ENCODE data around the gene BAIAP3.
"Not testable (repeated sequence)": the region's sequence is repeated elsewhere in the genome, so short reads cannot be mapped to it uniquely, and the experiment has no call there.

Gene BAIAP3

DNA sequence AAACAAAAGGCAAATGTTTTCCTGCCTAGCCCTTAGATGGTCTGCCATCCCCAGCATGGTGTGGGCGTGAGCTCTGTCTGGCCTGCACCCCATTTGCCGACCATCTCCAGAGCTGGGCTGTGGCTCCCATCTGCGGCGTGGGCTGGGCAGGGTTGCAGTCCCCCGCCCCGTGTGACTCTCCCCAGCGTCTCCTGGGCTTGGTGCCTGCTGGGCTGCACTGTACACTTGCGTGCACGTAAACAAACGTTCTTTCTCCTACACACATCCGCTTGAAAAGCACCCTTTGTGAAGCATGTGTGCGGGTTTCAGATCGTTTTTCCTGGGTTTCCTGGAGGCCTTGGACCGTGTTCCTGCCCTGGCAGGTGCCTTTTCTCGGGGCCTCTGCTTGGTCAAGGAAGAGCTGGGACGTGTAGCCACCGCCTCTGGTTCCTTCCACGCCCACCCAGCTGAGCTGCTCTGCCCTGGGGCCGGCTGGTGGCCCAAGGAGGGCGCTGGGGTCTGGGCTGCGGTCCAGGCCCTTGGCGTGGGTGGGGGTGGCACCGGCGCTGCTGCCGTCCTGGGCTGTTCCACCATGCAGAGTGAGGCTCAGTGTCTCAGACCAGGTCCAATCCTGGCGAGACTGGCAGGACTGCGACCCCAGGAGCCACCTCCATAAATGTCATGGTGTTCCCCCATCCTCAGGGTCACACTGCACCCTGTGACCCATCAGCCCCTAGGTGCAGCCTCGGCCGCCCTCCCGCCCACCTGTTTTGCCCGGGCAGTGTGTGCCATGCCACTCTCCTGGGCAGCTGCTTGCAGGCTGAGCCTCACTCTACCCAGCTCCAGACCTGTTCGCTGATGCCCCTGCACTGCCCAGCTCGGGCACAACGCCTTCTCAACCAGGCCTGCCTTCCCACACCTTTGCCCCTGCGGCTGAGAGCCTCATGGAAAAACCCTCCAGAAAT, 9.9 kb upstream of the BAIAP3 start:
- no peaks in the 10 kb centered on the region for H3K9me3 ChIP-seq (ENCODE audit: control insufficient read depth, low read length)
- no peak overlapping the region for H3K4me3 ChIP-seq (ENCODE audit: low read length)
- H3K9ac ChIP-seq (ENCODE audit: low read length): no peak overlapping the region
- DNase-seq (ENCODE audit: low read depth): no peak
- peaks cover 57% of the 10 kb centered on the region for H3K36me3 ChIP-seq (ENCODE audit: control insufficient read depth, insufficient read depth, low read length, severe bottlenecking)
- H3K27me3 ChIP-seq (replicated peaks; ENCODE audit: control insufficient read depth, insufficient read depth, low read length): no peaks in the 10 kb centered on the region
- no peaks in the 10 kb centered on the region for H3K4me1 ChIP-seq (ENCODE audit: control insufficient read depth, insufficient read depth, low read length)

GRCh38 chr16:1324286-1324826, 9.1 kb upstream of the BAIAP3 start:
- peaks cover 49% of the 10 kb centered on the region for H3K36me3 ChIP-seq (ENCODE audit: control insufficient read depth, insufficient read depth, low read length, severe bottlenecking)

DNA sequence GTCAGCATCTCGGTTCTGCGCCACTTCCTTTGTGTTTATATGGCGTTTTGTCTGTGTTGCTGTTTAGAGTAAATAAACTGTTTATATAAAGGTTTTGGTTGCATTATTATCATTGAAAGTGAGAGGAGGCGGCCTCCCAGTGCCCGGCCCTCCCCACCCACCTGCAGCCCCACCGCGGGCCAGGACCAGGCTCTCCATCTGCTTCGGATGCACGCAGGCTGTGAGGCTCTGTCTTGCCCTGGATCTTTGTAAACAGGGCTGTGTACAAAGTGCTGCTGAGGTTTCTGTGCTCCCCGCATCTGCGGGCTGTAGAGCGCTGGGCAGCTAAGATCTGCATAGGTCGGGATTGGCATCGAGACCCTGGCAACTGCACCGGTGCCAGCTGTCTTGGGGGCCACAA, 8.2 kb upstream of the BAIAP3 start:
- H3K9ac ChIP-seq (ENCODE audit: low read length): no peak overlapping the region
- DNase-seq (ENCODE audit: low read depth): no peak
- H3K4me1 ChIP-seq (ENCODE audit: control insufficient read depth, insufficient read depth, low read length): no peaks in the 10 kb centered on the region
- peaks cover 40% of the 10 kb centered on the region for H3K36me3 ChIP-seq (ENCODE audit: control insufficient read depth, insufficient read depth, low read length, severe bottlenecking)
- H3K4me3 ChIP-seq (ENCODE audit: low read length): no peak overlapping the region
- no peaks in the 10 kb centered on the region for H3K27me3 ChIP-seq (replicated peaks; ENCODE audit: control insufficient read depth, insufficient read depth, low read length)
- H3K9me3 ChIP-seq (ENCODE audit: control insufficient read depth, low read length): peaks cover under 1% of the 10 kb centered on the region

More at GRCh38 chr16:1324286-1324826, 9.1 kb upstream of the BAIAP3 start:
- Histone ChIP-seq H3K4me1 (ENCODE audit: control insufficient read depth, insufficient read depth, low read length) (no peaks in the 10 kb centered on the region), H3K9me3 (ENCODE audit: control insufficient read depth, low read length) (no peaks in the 10 kb centered on the region), H3K9ac (ENCODE audit: low read length) (no peak overlapping the region), H3K4me3 (ENCODE audit: low read length) (no peak overlapping the region), H3K27me3 (replicated peaks; ENCODE audit: control insufficient read depth, insufficient read depth, low read length) (no peaks in the 10 kb centered on the region)
- DNase-seq (ENCODE audit: low read depth): no peak

DNA sequence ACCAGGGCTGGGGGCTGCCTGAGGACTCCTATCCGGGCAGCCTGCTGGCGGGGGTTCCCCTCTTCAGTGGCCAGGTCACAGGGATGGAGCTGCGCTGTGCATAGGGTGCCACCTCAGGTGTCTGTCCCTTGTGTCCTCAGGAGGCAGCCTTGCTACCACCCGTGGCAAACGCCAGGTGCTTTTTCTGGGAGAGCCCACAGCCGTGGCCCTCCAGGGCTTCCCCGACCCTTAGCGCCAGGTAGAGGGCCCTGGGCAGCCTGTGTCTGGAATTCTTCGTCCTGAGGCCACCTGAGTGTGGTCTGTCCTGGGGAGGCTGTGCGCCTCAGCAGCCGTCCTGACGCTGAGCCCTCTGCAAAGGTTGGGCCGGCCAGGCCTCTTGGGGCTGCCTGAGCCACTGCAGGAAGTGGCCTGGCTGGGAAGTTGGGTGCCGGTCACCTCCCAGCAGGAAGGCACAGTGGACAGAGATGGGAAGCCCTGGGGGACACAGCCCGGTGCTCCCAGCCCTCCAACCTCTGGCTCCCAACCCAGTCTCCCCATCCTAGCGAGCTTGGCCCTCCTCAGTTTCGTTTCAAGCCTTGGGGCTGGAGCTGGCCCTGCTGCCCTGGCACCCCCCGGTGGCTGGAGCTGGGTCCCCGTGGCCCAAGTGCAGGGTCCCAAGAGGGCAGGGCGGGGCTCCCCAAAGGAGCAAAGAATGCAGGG, 7.6 kb upstream of the BAIAP3 start:
- no peaks in the 10 kb centered on the region for H3K27me3 ChIP-seq (replicated peaks; ENCODE audit: control insufficient read depth, insufficient read depth, low read length)
- H3K4me3 ChIP-seq (ENCODE audit: low read length): no peak overlapping the region
- peaks cover 35% of the 10 kb centered on the region for H3K36me3 ChIP-seq (ENCODE audit: control insufficient read depth, insufficient read depth, low read length, severe bottlenecking)
- H3K4me1 ChIP-seq (ENCODE audit: control insufficient read depth, insufficient read depth, low read length): no peaks in the 10 kb centered on the region
- H3K9me3 ChIP-seq (ENCODE audit: control insufficient read depth, low read length): peaks cover 4% of the 10 kb centered on the region
- no peak overlapping the region for H3K9ac ChIP-seq (ENCODE audit: low read length)
- DNase-seq (ENCODE audit: low read depth): no peak

DNA sequence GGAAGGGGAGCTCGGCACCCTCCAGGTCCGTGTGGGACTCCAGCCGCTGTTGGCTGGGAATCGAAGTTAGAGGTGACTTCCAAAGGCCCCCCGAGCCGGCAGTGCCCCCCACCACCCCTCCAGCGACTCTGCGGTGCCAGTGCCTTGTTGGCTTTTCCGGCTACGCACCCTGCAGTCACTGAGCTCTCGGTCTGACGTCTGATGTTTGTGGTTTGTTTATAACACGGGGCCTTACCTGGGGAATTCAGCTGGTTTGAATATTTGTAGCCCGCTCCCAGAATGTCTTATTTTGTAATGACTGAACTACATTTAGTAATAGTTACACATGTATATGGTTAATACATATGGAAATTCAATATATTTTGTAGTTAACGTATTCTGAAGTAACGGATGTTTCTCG, 7.1 kb upstream of the BAIAP3 start:
- no peak for DNase-seq (ENCODE audit: low read depth)
- H3K4me1 ChIP-seq (ENCODE audit: control insufficient read depth, insufficient read depth, low read length): no peaks in the 10 kb centered on the region
- peaks cover 3% of the 10 kb centered on the region for H3K27me3 ChIP-seq (replicated peaks; ENCODE audit: control insufficient read depth, insufficient read depth, low read length)
- no peak overlapping the region for H3K4me3 ChIP-seq (ENCODE audit: low read length)
- peaks cover 4% of the 10 kb centered on the region for H3K9me3 ChIP-seq (ENCODE audit: control insufficient read depth, low read length)
- H3K9ac ChIP-seq (ENCODE audit: low read length): no peak overlapping the region
- peaks cover 30% of the 10 kb centered on the region for H3K36me3 ChIP-seq (ENCODE audit: control insufficient read depth, insufficient read depth, low read length, severe bottlenecking)

DNA sequence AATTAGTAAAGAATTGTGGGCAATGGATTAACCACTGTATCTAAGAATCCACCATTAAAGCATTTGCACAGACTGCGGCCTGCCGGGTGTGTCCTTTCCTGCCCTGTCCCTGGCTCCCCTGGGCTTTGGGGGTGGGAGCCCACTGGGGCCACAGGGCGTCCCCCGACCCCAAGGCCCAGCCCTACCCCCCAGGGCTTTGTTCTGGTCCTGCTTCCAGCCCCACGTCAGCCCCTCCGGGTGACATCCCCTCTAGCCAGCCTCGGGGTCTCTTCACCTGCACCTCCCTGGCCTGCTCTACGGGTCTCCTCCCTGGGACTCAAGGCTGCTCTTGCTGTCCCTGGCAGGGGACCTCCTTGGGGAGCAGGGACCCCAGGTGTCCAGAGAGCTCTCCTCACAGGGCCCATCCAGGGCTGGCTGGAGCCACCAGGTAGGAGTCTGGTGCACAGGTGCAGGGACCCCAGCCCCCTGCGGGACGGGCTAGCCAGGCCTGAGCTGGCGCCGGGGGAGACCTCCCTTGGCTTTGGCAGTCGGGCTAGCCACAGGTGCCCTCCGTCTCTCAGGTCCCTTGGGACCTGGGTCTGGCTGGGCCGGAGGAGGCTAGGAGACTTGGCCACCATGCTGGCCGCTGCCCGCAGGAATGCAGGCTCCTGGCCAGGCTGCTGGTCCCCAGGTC, 6.4 kb upstream of the BAIAP3 start:
- Histone ChIP-seq H3K9me3 (ENCODE audit: control insufficient read depth, low read length) (peaks cover 4% of the 10 kb centered on the region), H3K36me3 (ENCODE audit: control insufficient read depth, insufficient read depth, low read length, severe bottlenecking) (peaks cover 25% of the 10 kb centered on the region), H3K4me1 (ENCODE audit: control insufficient read depth, insufficient read depth, low read length) (no peaks in the 10 kb centered on the region), H3K27me3 (replicated peaks; ENCODE audit: control insufficient read depth, insufficient read depth, low read length) (peaks cover 10% of the 10 kb centered on the region), H3K9ac (ENCODE audit: low read length) (no peak overlapping the region), H3K4me3 (ENCODE audit: low read length) (no peak overlapping the region)
- DNase-seq (ENCODE audit: low read depth): no peak

DNA sequence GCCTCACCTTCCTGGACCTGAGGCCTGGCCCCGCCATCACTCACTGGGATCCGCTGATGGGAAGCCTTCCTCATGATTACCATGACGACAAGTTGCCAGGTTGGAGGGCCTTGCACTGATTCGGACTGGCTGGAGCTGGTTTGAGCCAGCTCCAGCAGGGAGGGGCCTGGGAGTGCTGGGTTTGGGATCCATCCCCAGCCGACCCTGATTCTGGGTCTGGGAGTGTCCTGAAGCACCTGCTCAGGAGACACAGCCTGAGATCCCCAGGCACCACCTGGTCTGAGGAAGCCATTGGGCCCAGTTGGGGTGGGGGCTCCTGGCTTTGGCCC, 5.9 kb upstream of the BAIAP3 start:
- H3K36me3 ChIP-seq (ENCODE audit: control insufficient read depth, insufficient read depth, low read length, severe bottlenecking): peaks cover 25% of the 10 kb centered on the region
- H3K9me3 ChIP-seq (ENCODE audit: control insufficient read depth, low read length): peaks cover 4% of the 10 kb centered on the region
- H3K4me1 ChIP-seq (ENCODE audit: control insufficient read depth, insufficient read depth, low read length): no peaks in the 10 kb centered on the region
- peaks cover 15% of the 10 kb centered on the region for H3K27me3 ChIP-seq (replicated peaks; ENCODE audit: control insufficient read depth, insufficient read depth, low read length)
- no peak overlapping the region for H3K9ac ChIP-seq (ENCODE audit: low read length)
- no peak overlapping the region for H3K4me3 ChIP-seq (ENCODE audit: low read length)
- no peak for DNase-seq (ENCODE audit: low read depth)

DNA sequence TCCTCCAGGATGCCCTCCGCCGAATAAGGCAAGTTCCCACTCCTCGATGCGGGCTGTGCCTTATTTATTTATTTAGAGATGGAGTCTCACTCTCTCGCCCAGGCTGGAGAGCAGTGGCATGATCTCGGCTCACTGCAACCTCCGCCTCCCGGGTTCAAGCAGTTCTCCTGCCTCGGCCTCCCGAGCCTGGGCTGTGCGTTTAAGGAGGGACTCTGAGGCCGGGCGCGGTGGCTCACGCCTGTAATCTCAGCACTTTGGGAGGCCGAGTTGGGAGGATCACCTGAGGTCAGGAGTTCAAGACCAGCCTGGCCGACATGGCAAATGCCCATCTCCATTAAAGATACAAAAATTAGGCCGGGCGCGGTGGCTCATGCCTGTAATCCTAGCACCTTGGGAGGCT, 5.3 kb upstream of the BAIAP3 start:
- H3K9me3 ChIP-seq (ENCODE audit: control insufficient read depth, low read length); DNase-seq (ENCODE audit: low read depth); H3K4me1 ChIP-seq (ENCODE audit: control insufficient read depth, insufficient read depth, low read length); H3K4me3 ChIP-seq (ENCODE audit: low read length); H3K9ac ChIP-seq (ENCODE audit: low read length): not testable (repeated sequence)
- H3K27me3 ChIP-seq (replicated peaks; ENCODE audit: control insufficient read depth, insufficient read depth, low read length): peaks cover 18% of the 10 kb centered on the region
- peaks cover 25% of the 10 kb centered on the region for H3K36me3 ChIP-seq (ENCODE audit: control insufficient read depth, insufficient read depth, low read length, severe bottlenecking)

DNA sequence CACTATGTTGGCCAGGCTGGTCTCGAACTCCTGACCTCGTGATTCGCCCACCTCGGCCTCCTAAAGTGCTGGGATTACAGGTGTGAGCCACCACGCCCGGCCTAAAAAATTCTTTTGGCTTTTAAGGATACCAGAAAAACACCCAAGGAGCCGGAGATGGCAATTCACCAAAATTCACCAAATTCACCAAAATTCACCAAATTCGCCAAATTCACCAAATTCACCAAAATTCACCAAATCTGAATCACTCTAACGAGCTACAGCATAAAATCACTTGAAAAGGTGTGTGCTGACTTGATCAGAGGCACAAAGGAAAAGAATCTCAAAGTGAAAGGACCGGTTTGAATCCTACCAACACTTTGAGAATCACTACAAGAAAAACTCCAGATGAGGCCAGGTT, 4.5 kb upstream of the BAIAP3 start:
- not testable (repeated sequence) for DNase-seq (ENCODE audit: low read depth); H3K4me3 ChIP-seq (ENCODE audit: low read length); H3K9ac ChIP-seq (ENCODE audit: low read length); H3K9me3 ChIP-seq (ENCODE audit: control insufficient read depth, low read length); H3K4me1 ChIP-seq (ENCODE audit: control insufficient read depth, insufficient read depth, low read length)
- peaks cover 16% of the 10 kb centered on the region for H3K36me3 ChIP-seq (ENCODE audit: control insufficient read depth, insufficient read depth, low read length, severe bottlenecking)
- peaks cover 18% of the 10 kb centered on the region for H3K27me3 ChIP-seq (replicated peaks; ENCODE audit: control insufficient read depth, insufficient read depth, low read length)

- peaks cover 2% of the 10 kb centered on the region for H3K36me3 ChIP-seq (ENCODE audit: control insufficient read depth, insufficient read depth, low read length, severe bottlenecking)
- H3K4me1 ChIP-seq (ENCODE audit: control insufficient read depth, insufficient read depth, low read length): no peaks in the 10 kb centered on the region
- no peak for DNase-seq (ENCODE audit: low read depth)
- H3K9ac ChIP-seq (ENCODE audit: low read length): no peak overlapping the region
- H3K27me3 ChIP-seq (replicated peaks; ENCODE audit: control insufficient read depth, insufficient read depth, low read length): peaks cover 28% of the 10 kb centered on the region
- peaks cover 4% of the 10 kb centered on the region for H3K9me3 ChIP-seq (ENCODE audit: control insufficient read depth, low read length)
- H3K4me3 ChIP-seq (ENCODE audit: low read length): no peak overlapping the region
Observed at GRCh38 chr16:1330260-1330914, 3.1 kb upstream of the BAIAP3 start.

Measured in adipocyte (in vitro differentiated cells).